Measurements from ENCODE around the gene TLCD5. TPM values are rescaled to one million over a fixed set of nuclear protein-coding genes. Genes with fewer than 3 reads are reported as not detected.

TLCD5 gene
- total and polyA plus RNA-seq, 8 donors: 0.58 to 81.2 (median 1.8) TPM; not detected in 1

GRCh38 chr11:120289426-120289825 lies 35.7 kb upstream of the TLCD5 start:
- WGBS, 5 donors: 77 to 84% (median 82%) methylated on average over 9 of the region's 9 CpGs
- TF ChIP-seq CTCF (IDR thresholded peaks at IDR 0.05) (no peak), EP300 (IDR thresholded peaks at IDR 0.05) (no peak), POLR2A (IDR thresholded peaks at IDR 0.05) (no peak), POLR2AphosphoS5 (IDR thresholded peaks at IDR 0.05) (no peak)

GRCh38 chr11:120290956-120291355 lies 34.1 kb upstream of the TLCD5 start:
- Histone ChIP-seq H3K27ac (no peak overlapping the region), H3K4me1 (peaks cover 0 to 4% (median 0%) of the 10 kb centered on the region in 4 donors), H3K9me3 (no peaks in the 10 kb centered on the region), H3K4me3 (no peak overlapping the region), H3K36me3 (no peaks in the 10 kb centered on the region), H3K27me3 (peaks cover 0 to 20% (median 0%) of the 10 kb centered on the region in 3 donors)
- intact Hi-C loops (cut with DNase I; ENCODE audit: low total_unique reads): loop anchor here (5.0 kb wide), 1 partner anchor 54 kb away; no protein-coding TSS in a partner anchor
- 21 to 38% (median 33%) methylated on average over 3 of the region's 3 CpGs for WGBS, 5 donors
- TF ChIP-seq CTCF (IDR thresholded peaks at IDR 0.05) (no peak), POLR2A (IDR thresholded peaks at IDR 0.05) (no peak), POLR2AphosphoS5 (IDR thresholded peaks at IDR 0.05) (no peak), EP300 (IDR thresholded peaks at IDR 0.05) (no peak)
- no peak for DNase-seq

More at GRCh38 chr11:120289426-120289825, 35.7 kb upstream of the TLCD5 start:
- no peak for DNase-seq
- Histone ChIP-seq H3K9me3 (no peaks in the 10 kb centered on the region), H3K36me3 (no peaks in the 10 kb centered on the region), H3K27ac (no peak overlapping the region), H3K4me3 (no peak overlapping the region), H3K27me3 (peaks cover 0 to 20% (median 0%) of the 10 kb centered on the region in 3 donors), H3K4me1 (no peaks in the 10 kb centered on the region)
- intact Hi-C loops (cut with DNase I; ENCODE audit: low total_unique reads): no loop called here

GRCh38 chr11:120293038-120293800 lies 31.9 kb upstream of the TLCD5 start:
- Histone ChIP-seq H3K4me3 (no peak overlapping the region), H3K27me3 (peaks cover 0 to 25% (median 0%) of the 10 kb centered on the region in 3 donors), H3K9me3 (no peaks in the 10 kb centered on the region), H3K36me3 (no peaks in the 10 kb centered on the region), H3K4me1 (peaks cover 0 to 4% (median 0%) of the 10 kb centered on the region in 4 donors), H3K27ac (no peak overlapping the region)
- WGBS, 5 donors: 64 to 70% (median 68%) methylated on average over 5 of the region's 5 CpGs
- DNase-seq: no peak
- no peak for TF ChIP-seq POLR2A (IDR thresholded peaks at IDR 0.05)
- no peak for TF ChIP-seq EP300 (IDR thresholded peaks at IDR 0.05)
- no peak for TF ChIP-seq POLR2AphosphoS5 (IDR thresholded peaks at IDR 0.05)
- TF ChIP-seq CTCF (IDR thresholded peaks at IDR 0.05): no peak
- intact Hi-C loops (cut with DNase I; ENCODE audit: low total_unique reads): loop anchor here (5.0 kb wide), 1 partner anchor 56 kb away; no protein-coding TSS in a partner anchor

- 63 to 76% (median 74%) methylated on average over 4 to 5 of the region's 5 CpGs for WGBS, 5 donors
- intact Hi-C loops (cut with DNase I; ENCODE audit: low total_unique reads): loop anchor here (5.0 kb wide), 1 partner anchor 57 kb away; no protein-coding TSS in a partner anchor
- H3K4me1 ChIP-seq: peaks cover 0 to 4% (median 0%) of the 10 kb centered on the region in 4 donors
- DNase-seq: no peak
- H3K4me3 ChIP-seq: no peak overlapping the region
- no peak for TF ChIP-seq POLR2AphosphoS5 (IDR thresholded peaks at IDR 0.05)
- no peak for TF ChIP-seq CTCF (IDR thresholded peaks at IDR 0.05)
- TF ChIP-seq EP300 (IDR thresholded peaks at IDR 0.05): no peak
- no peak for TF ChIP-seq POLR2A (IDR thresholded peaks at IDR 0.05)
- no peak overlapping the region for H3K27ac ChIP-seq
- peaks cover 0 to 25% (median 3%) of the 10 kb centered on the region in 3 donors for H3K27me3 ChIP-seq
- no peaks in the 10 kb centered on the region for H3K36me3 ChIP-seq
- H3K9me3 ChIP-seq: no peaks in the 10 kb centered on the region
Measured at GRCh38 chr11:120294096-120294495, 31.0 kb upstream of the TLCD5 start.

Data from stomach (tissue), 9 donors.